Activated CD8-positive, alpha-beta memory T cell treated with anti-CD3 and anti-CD28 coated beads, Interleukin-2, amount 50 U/mL, for 1 hour (primary cell): ENCODE results near the gene AAMDC.
A peak's percentile ranks its signal among the peaks of the same experiment; 100 is the strongest.

Experiments used
- DNase-seq: peaks from one replicate; pipeline ENCODE4 v3.0.0-alpha.2; 2020; ENCODE audit errors: extremely low read depth

Gene AAMDC

DNA sequence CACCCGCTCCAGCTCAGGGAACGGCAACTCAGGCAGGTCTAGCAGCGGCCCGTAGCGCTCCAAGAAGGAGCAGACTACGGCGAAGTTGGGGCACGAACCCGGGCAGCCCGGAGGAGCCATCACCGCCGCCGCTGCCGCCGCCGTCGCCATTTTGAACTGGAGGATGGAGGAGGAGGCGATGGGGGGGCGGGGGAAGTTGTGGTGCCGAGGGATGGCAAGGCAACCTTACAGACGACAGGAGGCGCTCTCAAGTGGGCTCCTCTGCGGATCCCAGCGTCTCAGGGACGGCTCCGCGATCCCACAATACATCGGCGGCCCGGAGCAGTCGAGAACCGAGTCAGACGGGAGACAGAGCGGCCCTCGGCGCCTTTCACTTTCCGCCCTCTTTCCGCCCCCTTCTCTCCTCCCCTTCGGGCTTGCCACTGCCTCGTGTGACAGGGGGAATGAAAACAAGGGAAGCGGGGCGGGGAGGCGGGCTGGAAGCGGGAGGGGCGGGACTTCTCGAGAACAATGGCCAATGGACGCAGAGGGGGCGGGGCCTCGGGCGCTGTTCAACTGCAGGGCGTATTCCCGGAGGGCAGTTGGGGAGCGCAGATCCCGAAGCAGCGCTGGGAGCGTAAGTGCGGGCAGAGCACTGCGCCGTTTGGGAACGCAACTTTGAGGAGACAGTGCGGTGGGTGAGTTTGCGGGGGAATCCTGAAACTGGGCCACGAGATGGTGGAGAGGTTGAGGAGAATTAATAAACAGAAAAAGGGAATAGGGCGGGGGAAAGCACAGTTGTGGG, at the start of gene AAMDC, which contains the start of gene RSF1:
Gene AAMDC, plus strand, starts transcription at position 580 of the 784 bp plus-strand sequence. CDS start 21,353 bp downstream, outside the sequence.
Gene RSF1, minus strand, starts transcription at position 158 of the 784 bp plus-strand sequence. Its CDS starts 8 bp downstream, at position 150.
- DNase-seq, result peak; percentile 94

DNA sequence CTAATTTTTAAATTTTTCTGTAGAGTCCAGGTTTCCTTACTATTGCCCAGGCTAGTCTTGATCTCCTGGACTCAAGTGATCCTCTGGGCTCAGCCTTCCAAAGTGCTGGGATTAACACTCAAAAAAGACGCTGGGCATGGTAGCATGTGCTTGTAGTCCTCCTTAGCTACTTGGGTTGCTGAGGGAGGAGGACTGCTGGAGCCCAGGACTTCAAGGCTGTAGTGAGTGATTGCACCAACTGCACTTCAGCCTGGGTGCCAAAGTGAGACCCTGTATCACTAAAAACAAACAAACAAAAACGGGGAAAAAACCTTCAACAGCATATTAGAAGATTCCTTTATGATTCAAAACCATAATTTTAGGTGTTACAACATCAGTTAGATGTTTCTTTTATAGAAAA, 45.0 kb upstream of the AAMDC start:
- no peak for DNase-seq

DNA sequence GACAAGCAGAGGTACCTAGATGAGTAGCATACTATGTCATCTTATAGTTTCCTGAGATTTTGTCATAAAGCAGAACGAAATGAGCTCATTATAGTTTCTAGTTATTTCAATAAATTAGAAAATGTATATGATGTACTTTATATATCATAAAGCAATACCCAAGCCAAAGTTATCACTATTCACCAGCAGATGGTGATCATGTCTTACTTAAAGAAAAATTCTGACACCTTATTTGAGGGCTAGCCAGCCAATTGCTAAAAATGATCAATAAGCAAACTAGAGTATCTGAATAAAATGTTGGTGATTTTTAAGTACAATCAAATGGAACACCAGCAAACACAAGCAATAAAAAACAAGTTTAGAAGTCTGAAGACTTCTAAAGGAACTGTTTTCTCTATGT, 44.5 kb upstream of the AAMDC start:
- DNase-seq, result no peak

DNA sequence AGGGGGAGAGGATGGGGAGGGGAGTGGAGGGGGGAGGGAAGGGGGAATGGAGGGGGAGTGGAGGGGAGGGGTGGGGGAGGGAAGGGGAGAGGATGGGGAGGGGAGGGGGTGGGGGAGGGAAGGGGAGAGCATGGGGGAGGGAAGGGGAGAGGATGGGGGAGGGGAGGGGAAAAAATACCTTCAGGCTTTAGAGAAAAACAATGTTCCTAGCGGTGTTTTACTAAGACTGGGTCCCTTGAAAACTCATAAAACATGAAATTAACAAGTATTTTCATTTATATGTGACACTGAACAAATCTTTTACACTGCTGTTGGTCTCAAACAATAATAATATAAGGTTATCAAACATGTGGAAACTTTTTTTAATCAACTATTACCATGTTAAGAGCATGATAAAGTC, 42.8 kb upstream of the AAMDC start:
- DNase-seq, result no peak

DNA sequence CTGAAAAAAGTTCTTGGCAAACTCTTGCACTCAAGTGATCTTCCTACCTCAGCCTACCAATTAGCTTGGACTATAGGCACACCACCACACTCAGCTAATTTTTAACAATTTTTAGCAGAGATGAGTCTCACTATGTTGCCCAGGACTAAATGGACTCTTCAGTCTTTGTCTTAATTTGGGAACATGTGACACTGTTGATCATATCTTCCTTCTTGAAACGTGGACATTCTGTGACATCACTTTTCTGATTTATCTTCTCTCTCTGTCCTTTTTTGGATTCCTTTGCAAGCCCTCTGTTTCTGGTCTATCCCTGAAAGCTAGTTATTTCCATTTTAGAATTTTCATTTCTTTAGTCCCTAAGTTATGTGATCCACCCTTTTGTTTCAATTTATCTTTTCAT, 42.4 kb upstream of the AAMDC start:
- no peak for DNase-seq

DNA sequence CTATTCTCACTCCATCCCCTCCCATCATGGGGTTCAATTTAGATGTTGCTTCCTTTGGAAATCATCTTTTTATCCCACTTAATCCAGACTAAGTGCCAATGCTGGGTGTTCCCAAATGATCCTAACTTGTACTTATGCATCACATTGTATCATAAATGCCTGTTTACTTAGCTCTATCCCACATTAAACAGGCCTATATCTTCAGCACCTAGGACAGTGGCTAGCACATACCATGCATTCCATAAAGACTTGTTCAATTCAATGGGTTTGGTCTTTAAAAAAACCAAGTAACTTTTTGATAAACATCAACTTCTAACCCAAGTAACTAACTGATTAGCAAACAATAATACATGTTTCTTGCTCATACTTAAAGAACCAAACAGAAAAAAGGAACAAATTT, 41.0 kb upstream of the AAMDC start:
- no peak for DNase-seq

DNA sequence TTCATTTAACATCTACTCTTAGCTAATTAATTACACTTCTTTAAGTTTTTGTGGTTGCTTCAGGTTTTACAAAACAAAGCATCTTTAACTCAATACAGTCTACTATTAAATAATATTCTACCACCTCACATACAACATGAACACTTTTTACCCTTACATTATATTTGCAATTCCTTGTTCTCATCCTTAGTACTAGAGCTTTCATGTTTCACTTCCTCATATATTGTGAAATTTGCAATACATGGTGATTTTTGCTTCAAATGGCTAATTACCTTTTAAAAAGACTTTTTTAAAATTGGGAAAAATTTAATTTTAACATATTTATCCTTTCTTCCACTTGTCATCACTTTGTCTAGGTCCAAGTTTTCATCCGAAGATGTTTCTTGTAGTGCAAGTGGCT, 37.9 kb upstream of the AAMDC start:
- no peak for DNase-seq

DNA sequence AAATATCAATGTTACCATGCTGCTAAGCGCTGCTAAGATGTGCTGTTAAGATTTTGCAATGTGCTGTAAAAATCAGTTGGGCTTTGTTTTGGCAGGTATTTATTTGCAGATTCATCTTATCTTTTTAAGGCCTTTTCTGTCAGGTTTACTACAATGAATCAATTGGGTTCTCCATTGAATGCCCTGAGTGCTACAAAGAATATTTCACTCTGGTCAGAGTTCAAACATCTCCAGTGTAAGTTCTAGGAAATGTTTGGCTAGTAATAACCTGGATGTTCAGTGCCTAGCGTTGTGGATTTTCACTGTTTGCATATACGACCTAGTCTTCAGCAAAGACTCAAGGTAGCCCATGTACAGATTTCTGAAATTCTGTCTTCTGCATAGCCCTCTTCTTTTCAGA, 36.4 kb upstream of the AAMDC start:
- DNase-seq, result no peak

DNA sequence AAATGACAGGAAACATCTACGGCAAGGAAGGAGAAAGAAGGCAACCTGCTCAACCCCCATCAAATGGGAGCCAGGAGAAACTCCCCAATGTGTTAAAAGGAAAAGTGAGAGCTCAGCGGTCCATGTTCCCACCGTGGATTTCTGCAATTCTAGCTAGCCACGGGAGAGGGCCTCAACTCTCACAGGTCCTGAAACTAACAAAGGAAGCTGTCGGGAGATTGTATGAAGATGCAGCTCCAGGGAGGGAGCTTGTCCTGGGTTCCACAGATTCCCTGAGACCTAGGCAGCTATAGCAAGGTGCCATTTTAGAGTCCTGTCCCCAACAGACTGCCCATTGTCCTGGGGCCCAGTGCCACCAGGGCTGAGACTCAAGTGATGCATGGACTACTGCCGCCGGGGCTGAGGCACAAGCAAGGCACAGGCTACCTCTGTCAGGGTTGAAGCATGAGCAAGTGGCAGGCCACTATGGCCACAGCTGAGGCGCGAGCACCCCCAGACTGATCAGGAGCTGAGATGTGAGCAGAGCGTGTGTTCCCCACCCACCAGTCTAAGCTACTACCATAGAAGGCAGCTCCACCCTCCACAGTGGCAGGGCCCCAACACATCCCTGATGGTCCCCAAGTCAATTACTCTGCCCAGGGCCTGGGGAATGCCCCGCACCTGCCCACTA, 31.7 kb upstream of the AAMDC start:
- DNase-seq, result no peak

DNA sequence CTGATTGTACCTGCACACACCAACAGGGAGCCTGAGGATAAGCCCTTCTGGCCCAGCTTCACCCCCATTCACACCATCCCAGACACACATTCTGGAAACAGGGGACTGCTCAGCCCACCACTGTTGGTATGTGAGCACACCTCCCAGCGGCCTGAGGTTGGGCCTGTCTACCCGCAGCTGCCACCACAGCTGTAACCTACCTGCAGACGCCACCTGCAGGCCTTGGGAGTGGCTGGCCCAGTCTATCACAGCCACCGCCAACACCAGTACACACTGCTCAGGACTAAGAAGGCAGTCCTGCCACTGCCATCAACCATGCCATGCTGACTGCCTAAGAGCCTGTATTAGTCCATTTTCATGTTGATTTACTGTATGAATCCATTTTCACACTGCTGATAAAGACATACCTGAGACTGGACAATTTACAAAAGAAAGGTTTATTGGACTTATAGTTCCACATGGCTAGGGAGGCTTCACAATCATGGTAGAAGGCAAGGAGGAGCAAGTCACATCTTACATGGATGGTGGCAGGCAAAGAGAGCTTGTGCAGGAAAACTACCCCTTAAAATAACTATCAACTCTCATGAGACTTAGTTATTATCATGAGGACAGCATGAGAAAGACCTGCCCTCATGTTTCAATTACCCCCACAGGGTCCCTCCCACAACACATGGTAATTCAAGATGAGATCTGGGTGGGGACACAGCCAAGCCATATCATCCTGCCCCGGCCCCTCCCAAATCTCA, 31.0 kb upstream of the AAMDC start:
- no peak for DNase-seq

DNA sequence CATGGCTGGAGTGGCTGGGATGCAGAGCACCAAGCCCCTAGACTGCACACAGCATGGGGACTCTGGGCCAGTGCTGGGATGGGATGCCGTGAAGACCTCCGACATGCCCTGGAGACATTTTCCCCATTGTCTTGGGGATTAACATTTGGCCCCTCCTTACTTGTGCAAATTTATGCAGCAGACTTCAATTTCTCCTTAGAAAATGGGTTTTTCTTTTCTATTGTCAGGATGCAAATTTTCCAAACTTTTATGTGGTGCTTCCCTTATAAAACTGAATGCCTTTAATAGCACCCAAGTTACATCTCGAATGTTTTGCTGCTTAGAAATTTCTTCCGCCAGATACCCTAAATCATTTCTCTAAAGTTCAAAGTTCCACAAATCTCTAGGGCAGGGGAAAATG, 29.6 kb upstream of the AAMDC start:
- no peak for DNase-seq

DNA sequence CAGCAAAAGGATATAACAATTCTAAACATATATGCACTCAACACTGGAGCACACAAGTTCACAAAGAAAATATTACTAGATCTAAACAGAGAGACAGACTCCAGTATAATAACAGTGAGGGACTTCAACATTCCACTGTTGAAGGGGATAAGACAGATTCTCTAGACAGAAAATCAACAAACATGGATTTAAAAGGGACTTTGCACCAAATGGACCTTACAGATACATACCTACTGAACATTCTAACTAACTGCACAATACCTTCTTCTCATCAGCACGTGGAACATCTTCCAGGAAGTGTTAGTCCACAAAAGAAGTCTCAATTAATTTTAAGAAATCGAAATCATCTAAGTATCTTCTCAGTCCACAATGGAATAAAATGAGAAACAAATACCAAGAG, 27.0 kb upstream of the AAMDC start:
- DNase-seq, result no peak

DNA sequence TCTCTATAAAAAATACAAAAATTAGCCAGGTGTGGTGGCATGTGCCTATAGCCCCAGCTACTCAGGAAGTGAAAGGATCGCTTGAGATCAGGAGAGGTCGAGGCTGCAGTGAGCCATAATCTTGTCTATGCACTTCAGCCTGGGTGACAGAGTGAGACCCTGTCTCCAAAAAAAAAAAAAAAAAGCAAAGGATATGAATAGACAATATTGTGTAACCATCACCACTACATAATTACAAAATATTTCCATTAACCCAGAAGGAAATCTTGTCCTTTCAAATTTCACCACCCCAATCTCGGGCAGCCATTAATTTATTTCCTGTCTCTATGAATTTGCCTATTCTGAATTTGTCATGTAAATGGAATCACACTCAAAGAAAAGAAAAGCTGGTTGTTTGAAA, 21.6 kb upstream of the AAMDC start:
- no peak for DNase-seq

DNA sequence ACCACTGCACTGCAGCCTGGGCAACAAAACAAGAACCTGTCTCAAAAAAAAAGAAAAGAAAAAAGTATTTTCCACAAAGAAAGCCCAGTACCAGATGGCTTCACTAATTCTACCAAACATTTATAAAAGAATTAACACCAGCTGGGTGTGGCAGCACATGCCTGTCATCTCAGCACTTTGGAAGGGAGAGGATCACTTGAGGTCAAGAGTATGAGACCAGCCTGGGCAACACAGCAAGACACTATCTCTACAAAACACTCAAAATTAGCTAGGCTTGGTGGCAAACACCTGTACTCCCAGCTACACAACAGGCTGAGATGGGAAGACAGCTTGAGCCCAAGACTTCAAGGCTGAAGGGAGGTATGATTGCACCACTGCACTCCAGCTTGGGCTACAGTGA, 20.5 kb upstream of the AAMDC start:
- no peak for DNase-seq

DNA sequence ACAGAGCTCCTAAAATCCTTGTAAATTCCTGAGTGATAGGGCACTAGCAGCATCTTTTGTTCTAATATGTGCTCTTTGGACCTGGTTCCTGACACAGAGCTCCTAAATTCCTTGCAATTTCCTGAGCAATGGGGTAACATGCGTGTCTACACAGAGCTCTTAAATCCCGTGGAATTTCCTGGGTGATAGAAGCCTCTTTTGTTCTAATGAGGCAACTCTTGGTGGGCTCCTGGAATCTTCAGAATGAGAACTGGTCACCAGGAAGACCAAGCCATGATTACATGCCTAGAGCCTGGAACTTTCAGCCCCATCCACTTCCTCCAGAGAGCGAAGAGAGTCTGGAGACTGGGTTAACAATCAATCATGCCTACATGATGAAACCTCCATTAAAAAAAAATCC, 19.5 kb upstream of the AAMDC start:
- no peak for DNase-seq

DNA sequence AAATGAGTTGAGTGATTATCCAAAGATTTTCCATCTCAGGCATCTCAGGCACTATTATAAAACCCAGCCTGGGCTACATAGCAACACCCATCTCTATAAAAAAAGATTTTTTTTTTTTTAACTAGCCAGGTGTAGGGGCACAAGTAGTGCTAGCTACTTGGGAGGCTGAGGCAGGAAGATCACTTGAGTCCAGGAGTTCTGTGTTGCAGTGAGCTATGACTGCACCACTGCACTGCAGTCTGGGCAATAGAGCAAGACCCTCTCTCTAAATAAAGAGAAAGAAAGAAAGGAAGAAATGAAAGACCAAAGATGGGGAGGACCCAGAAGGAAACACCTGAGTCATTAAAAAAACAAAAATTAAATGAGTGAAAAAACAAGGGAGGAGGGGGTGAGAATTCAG, 14.5 kb upstream of the AAMDC start:
- DNase-seq, result no peak

DNA sequence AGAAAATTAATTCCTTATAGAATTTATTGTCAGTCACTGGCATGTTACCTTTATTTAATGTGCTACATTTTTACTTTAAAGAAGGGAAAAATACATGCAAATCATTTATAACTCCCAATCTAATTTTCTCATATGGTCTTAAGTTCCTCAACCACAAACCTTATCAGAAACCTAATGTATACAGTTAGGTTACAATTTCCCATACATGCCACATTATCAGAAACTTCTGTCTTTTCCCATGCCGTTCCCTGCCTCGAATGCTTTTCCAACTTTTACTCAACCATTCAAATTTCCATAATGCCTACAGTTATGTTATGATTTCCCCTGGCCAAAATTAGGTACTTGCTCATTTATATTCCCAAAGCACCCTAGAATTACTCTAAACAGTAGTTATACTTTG, 14.0 kb upstream of the AAMDC start:
- DNase-seq, result no peak

DNA sequence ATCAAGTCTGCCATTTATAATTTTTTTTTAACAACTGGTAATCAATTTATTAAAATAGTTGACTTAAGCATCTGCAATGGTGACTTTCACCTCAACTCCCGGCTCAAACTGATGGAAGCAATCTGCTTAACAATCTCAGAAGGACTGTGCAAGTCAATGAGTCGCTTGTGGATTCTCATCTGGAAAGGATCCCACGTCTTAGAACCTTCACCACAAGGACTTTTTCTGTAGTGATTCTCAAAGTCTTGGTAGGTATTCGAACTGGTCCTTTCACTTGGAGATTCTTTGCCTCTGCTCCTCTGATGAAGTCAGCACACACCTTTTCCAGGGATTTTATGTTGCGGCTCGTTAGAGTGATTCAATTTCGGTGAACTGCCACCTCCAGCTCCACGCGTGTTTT, 7.7 kb upstream of the AAMDC start:
- DNase-seq, result no peak

DNA sequence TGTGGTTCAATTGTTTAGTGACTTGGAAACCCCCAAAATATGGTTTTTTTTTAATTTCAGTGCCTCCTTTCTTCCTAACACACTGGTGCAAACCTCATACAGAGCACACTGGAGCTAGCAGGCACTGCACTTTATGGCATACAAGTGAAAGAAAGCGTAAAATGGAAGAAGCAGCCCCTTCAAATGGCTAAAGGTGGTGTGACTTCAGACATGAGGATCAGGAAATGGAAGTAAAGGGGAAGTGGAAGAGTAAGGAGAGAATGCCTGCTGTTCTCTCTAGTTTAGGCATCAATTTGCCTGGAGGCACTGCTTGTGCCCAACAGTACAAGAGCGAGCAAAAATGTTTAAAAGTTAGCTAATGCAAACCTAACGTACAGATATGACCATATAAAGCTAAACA, 6.1 kb upstream of the AAMDC start:
- no peak for DNase-seq

DNA sequence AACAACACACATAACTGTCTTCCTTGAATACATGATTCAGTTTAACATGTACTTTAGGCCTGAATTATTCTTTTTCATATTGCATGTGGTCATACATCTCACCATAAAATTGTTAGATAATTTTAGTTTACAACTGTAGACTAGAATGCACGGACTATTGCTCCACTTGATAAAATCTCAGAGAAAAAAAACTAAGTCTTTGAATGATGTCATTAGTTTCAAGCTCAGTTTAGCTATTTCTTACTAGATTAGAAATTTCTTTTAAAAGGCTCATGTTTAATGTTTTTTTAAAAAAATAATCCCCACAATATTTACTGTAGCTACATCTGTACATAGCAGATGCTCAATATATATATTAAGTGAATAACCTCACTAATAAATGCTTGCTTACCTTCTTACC, 5.5 kb upstream of the AAMDC start:
- DNase-seq, result no peak

DNA sequence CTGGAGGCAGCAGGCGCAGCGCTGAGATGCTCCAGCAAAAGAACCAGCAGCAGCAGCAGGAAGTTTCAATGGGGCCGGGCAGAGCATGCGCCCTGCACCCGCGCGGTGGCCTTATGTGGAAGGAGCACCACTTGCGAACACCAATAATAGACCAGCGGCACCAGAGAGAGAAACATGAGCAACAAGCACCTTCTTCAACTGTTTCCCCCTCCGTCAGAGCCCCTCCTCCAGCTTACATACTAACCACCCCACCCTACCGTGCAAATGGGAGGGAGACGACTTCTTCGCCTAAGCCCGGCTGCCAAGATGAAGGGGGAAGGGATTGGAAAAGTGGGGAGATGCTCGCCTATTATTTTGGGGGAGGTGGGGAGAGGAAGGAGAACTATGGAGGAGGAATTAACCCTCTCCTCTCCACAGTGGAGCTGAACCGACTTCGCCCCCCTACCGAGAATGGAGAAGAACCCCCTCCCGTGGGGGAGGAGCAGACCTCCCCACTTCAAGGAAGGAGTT, 1.5 kb upstream of the AAMDC start:
- peak; percentile 67 for DNase-seq

DNA sequence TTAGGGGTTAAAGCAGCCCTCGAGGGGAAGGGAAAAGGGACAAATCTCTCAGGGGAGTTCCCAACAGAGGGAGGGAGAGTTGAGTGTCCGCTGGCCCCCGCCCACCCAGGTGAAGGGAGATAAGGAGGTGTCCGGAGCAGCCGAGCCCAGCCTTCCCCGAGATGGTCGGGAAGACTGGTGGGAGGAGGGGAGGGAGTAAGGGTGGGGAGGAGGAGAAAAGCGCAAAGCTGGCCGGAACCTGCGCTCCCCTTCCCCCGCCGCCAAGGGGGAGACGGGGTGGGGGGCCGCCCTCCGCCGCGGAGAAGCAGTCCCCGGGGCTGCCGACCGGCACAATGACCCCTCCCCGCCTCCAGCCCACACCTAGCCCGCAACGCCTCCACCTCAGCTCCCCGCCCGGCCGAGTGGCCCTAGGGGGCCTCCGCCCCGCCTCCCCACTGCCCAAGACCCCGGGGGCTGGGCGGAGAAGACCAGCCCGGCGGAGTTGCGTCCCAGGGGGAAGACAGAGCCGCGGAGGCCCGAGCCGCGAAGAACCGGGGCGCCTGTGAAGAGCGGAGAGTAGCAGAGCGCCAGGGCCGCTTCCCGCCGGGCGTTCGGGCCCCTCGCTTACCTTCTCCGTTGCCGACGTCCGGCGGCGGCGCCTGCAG, 901 bp upstream of the AAMDC start:
- no peak for DNase-seq
